ENCODE results near the gene SFT2D2.

GRCh38 chr1:168266644-168267186 is 40.9 kb downstream of the SFT2D2 start:
- TF ChIP-seq CTCF (IDR thresholded peaks at IDR 0.05) (no peak), POLR2A (IDR thresholded peaks at IDR 0.05) (no peak)
